Heart left ventricle (tissue), 13 donors: Measurements from ENCODE around the gene HELZ.

ENCODE experiments used
- CTCF ChIP-seq, 12 donors: fragments of 200-600 bp; sonication (generic) in 4 of 12; IDR thresholded peaks; one replicate each; pipeline versions ENCODE4 v1.5.0 to v1.8.0; 2018 to 2022; ENCODE audit warnings: antibody characterized with exemption in 12 of 12, mild to moderate bottlenecking in 5 of 12
- POLR2A ChIP-seq, 2 donors: fragments of 450-650 bp; IDR thresholded peaks; one replicate each; pipeline ENCODE4 v1.6.1; 2017; ENCODE audit warnings: antibody characterized with exemption in 2 of 2, mild to moderate bottlenecking in 2 of 2, moderate library complexity in 2 of 2
- donor health status: ischemic (EF 13 %, LVEDD 7.1; RV severe dilation, severe dysfunction).
- donor health status: DM: no; HTN: yes; CAD: no.
- donor health status: DM: no; HTN: no; CAD: no.
- donor health status: ischemic (EF 25% LVEDD 6.9; RV normal size, moderate dysfunction).
- donor health status: ischemic (EF 25% LVEDD 5.7; RV mildly dilated, moderate dysfunction).
- donor health status: ischemic (EF 35%, LVEDD 5.7; RV mildly dilated, moderate dysfunction).
- donor health status: nonischemic (EF 11% LVEDD 7.7; RV severe dilation, severe dysfunction).
- donor health status: DM: yes; HTN: yes; CAD: no.
- donor health status: PGD.
- donor health status: ischemic (EF 29% LVEDD 5.4; RV normal size, mild dysfunction).
- donor health status: nonischemic (EF 23%, LVEDD 6.1; RV moderate dilation, normal function).

DNA sequence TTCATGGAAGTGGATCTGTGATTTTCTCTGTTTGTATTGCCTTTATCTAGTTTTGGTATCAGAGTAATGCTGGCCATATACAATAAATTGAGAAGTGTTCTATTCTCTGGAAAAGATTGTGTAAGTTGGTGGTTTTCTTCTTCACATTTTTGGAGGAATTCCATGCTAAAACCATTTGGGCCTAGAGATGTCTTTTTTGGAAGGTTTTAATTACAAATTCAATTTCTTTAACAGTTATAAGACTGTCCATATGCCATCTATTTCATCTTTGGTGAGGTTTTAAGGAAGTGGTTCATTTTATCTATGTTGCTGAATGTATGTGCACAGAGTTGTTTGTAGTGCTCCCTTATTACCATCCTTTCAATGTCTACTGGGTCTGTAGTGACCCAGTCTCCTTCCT is 154.7 kb downstream of the HELZ start:
- no peak for TF ChIP-seq POLR2A (IDR thresholded peaks at IDR 0.05)
- no peak for TF ChIP-seq CTCF (IDR thresholded peaks at IDR 0.05)
